Naive B cell (primary cell): Measurements from ENCODE around the gene TADA2B. TPM values are rescaled to one million over a fixed set of nuclear protein-coding genes. Genes with fewer than 3 reads are reported as not detected.

Experiments used
- ATAC-seq, 2 donors: fragments of 150-1000 bp; cut with Tn5 transposase; 2 replicates each; pipeline ENCODE4 v1.10.0; 2021; ENCODE audit warnings: low read depth in 2 of 2, mild to moderate bottlenecking in 2 of 2, moderate library complexity in 2 of 2
- DNase-seq: peaks from one replicate; pipeline ENCODE4 v3.0.0; 2022
- H3K27ac Mint-ChIP-seq, 6 donors: one replicate each; pipeline ENCODE4 v1.8.0; 2020 to 2022; ENCODE audit warnings: mild to moderate bottlenecking in 6 of 6, mixed read lengths in 6 of 6, moderate library complexity in 5 of 6, inconsistent platforms in 2 of 6
- H3K27me3 Mint-ChIP-seq, 3 donors: one replicate each; pipeline ENCODE4 v1.8.0; 2021 to 2022; ENCODE audit warnings: mixed read lengths in 3 of 3, mild to moderate bottlenecking in 1 of 3
- H3K36me3 Mint-ChIP-seq, 2 donors: one replicate each; pipeline ENCODE4 v1.8.0; 2020 to 2022; ENCODE audit warnings: mixed read lengths in 2 of 2, inconsistent platforms in 1 of 2, mild to moderate bottlenecking in 1 of 2
- H3K4me1 Mint-ChIP-seq, 3 donors: one replicate each; pipeline ENCODE4 v1.8.0; 2020 to 2022; ENCODE audit warnings: mixed read lengths in 3 of 3, inconsistent platforms in 1 of 3, mild to moderate bottlenecking in 1 of 3, moderate library complexity in 1 of 3
- H3K4me3 Mint-ChIP-seq, 8 donors: one replicate each; pipeline ENCODE4 v1.8.0; 2020 to 2022; ENCODE audit warnings: mild to moderate bottlenecking in 8 of 8, mixed read lengths in 8 of 8, moderate library complexity in 8 of 8, inconsistent platforms in 2 of 8
- H3K9me3 Mint-ChIP-seq, 7 donors: one replicate each; pipeline ENCODE4 v1.8.0; 2020 to 2022; ENCODE audit warnings: mixed read lengths in 7 of 7, mild to moderate bottlenecking in 5 of 7, inconsistent platforms in 2 of 7, moderate library complexity in 1 of 7
- polyA plus RNA-seq, 6 donors: library from polyadenylated mRNA; unstranded; fragments of 300-500 nt; fragmentation: Illumina TruSeq; gene quantifications; one replicate each; pipeline ENCODE4 v1.2.3, GENCODE V29; 2021; ENCODE audit warnings: low read depth in 6 of 6

Gene TADA2B
- polyA plus RNA-seq, 6 donors from 2014 or later = 4.2 to 6.3 (median 5.1) TPM

GRCh38 chr4:7021930-7022664, 21.1 kb upstream of the TADA2B start:
- DNase-seq (no peak), ATAC-seq (no peak)
- H3K36me3 Mint-ChIP-seq = peaks cover 11% of the 10 kb centered on the region in 2 donors
- H3K4me3 Mint-ChIP-seq = no peak overlapping the region
- H3K9me3 Mint-ChIP-seq = no peaks in the 10 kb centered on the region
- peaks cover 0 to 1% (median 1%) of the 10 kb centered on the region in 3 donors for H3K4me1 Mint-ChIP-seq
- no peaks in the 10 kb centered on the region for H3K27me3 Mint-ChIP-seq
- H3K27ac Mint-ChIP-seq = peak overlapping the region in 2 of 6 donors; percentile 56 to 80

GRCh38 chr4:7023486-7023885, 19.7 kb upstream of the TADA2B start:
- peak overlapping the region in 1 of 6 donors; percentile 42 for H3K27ac Mint-ChIP-seq
- no peak for DNase-seq

GRCh38 chr4:7023901-7024300, 19.3 kb upstream of the TADA2B start:
- Mint-ChIP-seq H3K27me3 (no peaks in the 10 kb centered on the region), H3K9me3 (no peaks in the 10 kb centered on the region), H3K36me3 (peaks cover 11 to 23% of the 10 kb centered on the region in 2 donors), H3K27ac (peak overlapping the region in 1 of 6 donors; percentile 42), H3K4me1 (peaks cover 4 to 13% (median 12%) of the 10 kb centered on the region in 3 donors), H3K4me3 (no peak overlapping the region)
- ATAC-seq (no peak), DNase-seq (no peak)

More at GRCh38 chr4:7023486-7023885, 19.7 kb upstream of the TADA2B start:
- Mint-ChIP-seq H3K4me3 (no peak overlapping the region), H3K9me3 (no peaks in the 10 kb centered on the region), H3K36me3 (peaks cover 11 to 23% of the 10 kb centered on the region in 2 donors), H3K27me3 (no peaks in the 10 kb centered on the region), H3K4me1 (peaks cover 2 to 13% (median 12%) of the 10 kb centered on the region in 3 donors)
- ATAC-seq = no peak

- no peaks in the 10 kb centered on the region for H3K27me3 Mint-ChIP-seq
- DNase-seq = no peak
- H3K4me1 Mint-ChIP-seq = peaks cover 4 to 13% (median 12%) of the 10 kb centered on the region in 3 donors
- H3K27ac Mint-ChIP-seq = peak overlapping the region in 1 of 6 donors; percentile 65
- peak overlapping the region in 1 of 8 donors; percentile 35 for H3K4me3 Mint-ChIP-seq
- H3K36me3 Mint-ChIP-seq = peaks cover 11 to 23% of the 10 kb centered on the region in 2 donors
- ATAC-seq = no peak
- no peaks in the 10 kb centered on the region for H3K9me3 Mint-ChIP-seq
These were observed 18.8 kb upstream of the TADA2B start for GRCh38 chr4:7024336-7024890.

GRCh38 chr4:7025040-7025602, 18.1 kb upstream of the TADA2B start:
- no peaks in the 10 kb centered on the region for H3K27me3 Mint-ChIP-seq
- H3K9me3 Mint-ChIP-seq = no peaks in the 10 kb centered on the region
- H3K4me3 Mint-ChIP-seq = no peak overlapping the region
- no peak for DNase-seq
- H3K36me3 Mint-ChIP-seq = peaks cover 11 to 23% of the 10 kb centered on the region in 2 donors
- peaks cover 4 to 13% (median 12%) of the 10 kb centered on the region in 3 donors for H3K4me1 Mint-ChIP-seq
- no peak overlapping the region for H3K27ac Mint-ChIP-seq
- ATAC-seq = no peak

- Mint-ChIP-seq H3K4me3 (no peak overlapping the region), H3K9me3 (no peaks in the 10 kb centered on the region), H3K4me1 (peaks cover 4 to 13% (median 12%) of the 10 kb centered on the region in 3 donors), H3K27ac (no peak overlapping the region), H3K36me3 (peaks cover 19 to 32% of the 10 kb centered on the region in 2 donors), H3K27me3 (no peaks in the 10 kb centered on the region)
- ATAC-seq (no peak), DNase-seq (no peak)
These were observed 17.1 kb upstream of the TADA2B start for GRCh38 chr4:7026107-7026506.

GRCh38 chr4:7027284-7027683, 15.9 kb upstream of the TADA2B start:
- no peaks in the 10 kb centered on the region for H3K9me3 Mint-ChIP-seq
- H3K27ac Mint-ChIP-seq = no peak overlapping the region
- peaks cover 4 to 13% (median 12%) of the 10 kb centered on the region in 3 donors for H3K4me1 Mint-ChIP-seq
- peaks cover 20 to 29% of the 10 kb centered on the region in 2 donors for H3K36me3 Mint-ChIP-seq
- DNase-seq (no peak), ATAC-seq (no peak)
- no peaks in the 10 kb centered on the region for H3K27me3 Mint-ChIP-seq
- H3K4me3 Mint-ChIP-seq = no peak overlapping the region

- no peak for DNase-seq
- H3K36me3 Mint-ChIP-seq = peaks cover 20 to 25% of the 10 kb centered on the region in 2 donors
- H3K4me1 Mint-ChIP-seq = peaks cover 4 to 13% (median 12%) of the 10 kb centered on the region in 3 donors
- H3K27ac Mint-ChIP-seq = peak overlapping the region in 1 of 6 donors; percentile 27
- no peaks in the 10 kb centered on the region for H3K27me3 Mint-ChIP-seq
- H3K4me3 Mint-ChIP-seq = no peak overlapping the region
- no peaks in the 10 kb centered on the region for H3K9me3 Mint-ChIP-seq
- ATAC-seq = no peak
These were observed 15.3 kb upstream of the TADA2B start for GRCh38 chr4:7027913-7028312.

- ATAC-seq (no peak), DNase-seq (no peak)
- no peaks in the 10 kb centered on the region for H3K27me3 Mint-ChIP-seq
- no peak overlapping the region for H3K4me3 Mint-ChIP-seq
- peak overlapping the region in 1 of 6 donors; percentile 79 for H3K27ac Mint-ChIP-seq
- H3K9me3 Mint-ChIP-seq = no peaks in the 10 kb centered on the region
- H3K36me3 Mint-ChIP-seq = peaks cover 16 to 25% of the 10 kb centered on the region in 2 donors
- peaks cover 4 to 13% (median 12%) of the 10 kb centered on the region in 3 donors for H3K4me1 Mint-ChIP-seq
These were observed 14.0 kb upstream of the TADA2B start for GRCh38 chr4:7029212-7029611.

- H3K27me3 Mint-ChIP-seq = no peaks in the 10 kb centered on the region
- ATAC-seq (no peak), DNase-seq (no peak)
- H3K4me1 Mint-ChIP-seq = peaks cover 4 to 13% (median 12%) of the 10 kb centered on the region in 3 donors
- H3K27ac Mint-ChIP-seq = peak overlapping the region in 2 of 6 donors; percentile 69 to 86
- H3K36me3 Mint-ChIP-seq = peaks cover 16 to 25% of the 10 kb centered on the region in 2 donors
- no peaks in the 10 kb centered on the region for H3K9me3 Mint-ChIP-seq
- H3K4me3 Mint-ChIP-seq = no peak overlapping the region
These were observed 13.3 kb upstream of the TADA2B start for GRCh38 chr4:7029921-7030320.

GRCh38 chr4:7030856-7031255, 12.3 kb upstream of the TADA2B start:
- H3K9me3 Mint-ChIP-seq = no peaks in the 10 kb centered on the region
- H3K36me3 Mint-ChIP-seq = peaks cover 16 to 25% of the 10 kb centered on the region in 2 donors
- no peak for DNase-seq
- peak overlapping the region in 1 of 8 donors; percentile 51 for H3K4me3 Mint-ChIP-seq
- no peak for ATAC-seq
- H3K4me1 Mint-ChIP-seq = peaks cover 4 to 13% (median 12%) of the 10 kb centered on the region in 3 donors
- no peaks in the 10 kb centered on the region for H3K27me3 Mint-ChIP-seq
- H3K27ac Mint-ChIP-seq = peak overlapping the region in 1 of 6 donors; percentile 88

- no peak for DNase-seq
- H3K4me3 Mint-ChIP-seq = no peak overlapping the region
- peak overlapping the region in 1 of 6 donors; percentile 15 for H3K27ac Mint-ChIP-seq
- H3K27me3 Mint-ChIP-seq = no peaks in the 10 kb centered on the region
- peaks cover 9 to 24% of the 10 kb centered on the region in 2 donors for H3K36me3 Mint-ChIP-seq
- ATAC-seq = no peak
- H3K9me3 Mint-ChIP-seq = no peaks in the 10 kb centered on the region
- H3K4me1 Mint-ChIP-seq = peaks cover 4 to 13% (median 12%) of the 10 kb centered on the region in 3 donors
These were observed 11.4 kb upstream of the TADA2B start for GRCh38 chr4:7031558-7032449.

GRCh38 chr4:7032596-7032995, 10.6 kb upstream of the TADA2B start:
- H3K27me3 Mint-ChIP-seq = no peaks in the 10 kb centered on the region
- H3K4me3 Mint-ChIP-seq = no peak overlapping the region
- peaks cover 4 to 7% (median 6%) of the 10 kb centered on the region in 3 donors for H3K4me1 Mint-ChIP-seq
- DNase-seq (no peak), ATAC-seq (no peak)
- no peaks in the 10 kb centered on the region for H3K9me3 Mint-ChIP-seq
- H3K27ac Mint-ChIP-seq = no peak overlapping the region
- H3K36me3 Mint-ChIP-seq = peaks cover 9 to 16% of the 10 kb centered on the region in 2 donors
